Measurements from ENCODE around the gene RLF. TPM values are rescaled to one million over a fixed set of nuclear protein-coding genes. Genes with fewer than 3 reads are reported as not detected.

The RLF gene, protein sequence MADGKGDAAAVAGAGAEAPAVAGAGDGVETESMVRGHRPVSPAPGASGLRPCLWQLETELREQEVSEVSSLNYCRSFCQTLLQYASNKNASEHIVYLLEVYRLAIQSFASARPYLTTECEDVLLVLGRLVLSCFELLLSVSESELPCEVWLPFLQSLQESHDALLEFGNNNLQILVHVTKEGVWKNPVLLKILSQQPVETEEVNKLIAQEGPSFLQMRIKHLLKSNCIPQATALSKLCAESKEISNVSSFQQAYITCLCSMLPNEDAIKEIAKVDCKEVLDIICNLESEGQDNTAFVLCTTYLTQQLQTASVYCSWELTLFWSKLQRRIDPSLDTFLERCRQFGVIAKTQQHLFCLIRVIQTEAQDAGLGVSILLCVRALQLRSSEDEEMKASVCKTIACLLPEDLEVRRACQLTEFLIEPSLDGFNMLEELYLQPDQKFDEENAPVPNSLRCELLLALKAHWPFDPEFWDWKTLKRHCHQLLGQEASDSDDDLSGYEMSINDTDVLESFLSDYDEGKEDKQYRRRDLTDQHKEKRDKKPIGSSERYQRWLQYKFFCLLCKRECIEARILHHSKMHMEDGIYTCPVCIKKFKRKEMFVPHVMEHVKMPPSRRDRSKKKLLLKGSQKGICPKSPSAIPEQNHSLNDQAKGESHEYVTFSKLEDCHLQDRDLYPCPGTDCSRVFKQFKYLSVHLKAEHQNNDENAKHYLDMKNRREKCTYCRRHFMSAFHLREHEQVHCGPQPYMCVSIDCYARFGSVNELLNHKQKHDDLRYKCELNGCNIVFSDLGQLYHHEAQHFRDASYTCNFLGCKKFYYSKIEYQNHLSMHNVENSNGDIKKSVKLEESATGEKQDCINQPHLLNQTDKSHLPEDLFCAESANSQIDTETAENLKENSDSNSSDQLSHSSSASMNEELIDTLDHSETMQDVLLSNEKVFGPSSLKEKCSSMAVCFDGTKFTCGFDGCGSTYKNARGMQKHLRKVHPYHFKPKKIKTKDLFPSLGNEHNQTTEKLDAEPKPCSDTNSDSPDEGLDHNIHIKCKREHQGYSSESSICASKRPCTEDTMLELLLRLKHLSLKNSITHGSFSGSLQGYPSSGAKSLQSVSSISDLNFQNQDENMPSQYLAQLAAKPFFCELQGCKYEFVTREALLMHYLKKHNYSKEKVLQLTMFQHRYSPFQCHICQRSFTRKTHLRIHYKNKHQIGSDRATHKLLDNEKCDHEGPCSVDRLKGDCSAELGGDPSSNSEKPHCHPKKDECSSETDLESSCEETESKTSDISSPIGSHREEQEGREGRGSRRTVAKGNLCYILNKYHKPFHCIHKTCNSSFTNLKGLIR (N-terminal part only)
- total RNA-seq, result 88.9 TPM

DNA sequence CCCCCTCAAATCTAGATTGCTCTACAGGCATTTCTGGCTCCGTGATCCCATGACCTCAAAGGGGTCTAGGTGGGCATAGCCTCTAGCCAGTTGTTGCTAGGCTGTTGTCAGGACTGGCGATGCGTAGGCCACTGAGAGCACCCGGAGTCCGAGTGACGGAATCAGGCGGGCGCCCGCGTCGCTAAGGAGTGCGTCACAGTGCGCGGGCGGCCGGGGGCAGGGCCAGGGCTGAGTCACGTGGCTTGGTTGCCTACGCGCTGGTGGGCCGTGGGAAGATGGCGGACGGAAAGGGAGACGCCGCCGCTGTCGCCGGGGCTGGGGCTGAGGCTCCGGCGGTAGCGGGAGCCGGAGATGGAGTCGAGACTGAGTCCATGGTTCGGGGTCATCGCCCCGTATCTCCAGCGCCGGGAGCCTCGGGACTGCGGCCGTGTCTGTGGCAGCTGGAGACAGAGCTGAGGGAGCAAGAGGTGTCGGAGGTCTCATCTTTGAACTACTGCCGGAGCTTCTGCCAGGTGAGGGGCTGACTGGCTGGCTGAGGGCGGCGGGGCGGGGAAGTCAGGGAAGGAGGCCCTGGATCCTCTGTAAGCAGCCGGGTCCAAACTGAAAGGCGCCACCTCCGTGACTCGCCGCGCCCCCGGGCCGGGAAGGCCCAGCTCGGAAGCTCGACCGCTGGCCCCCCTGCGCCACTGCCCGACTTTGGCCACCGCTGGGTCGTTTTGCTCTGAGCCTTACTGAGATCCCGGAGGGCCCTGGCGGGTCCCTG is at the start of gene RLF:
RLF (plus strand) TSS at position 263 of the 763 bp plus-strand sequence; CDS start at position 276, 13 bp downstream.

DNA sequence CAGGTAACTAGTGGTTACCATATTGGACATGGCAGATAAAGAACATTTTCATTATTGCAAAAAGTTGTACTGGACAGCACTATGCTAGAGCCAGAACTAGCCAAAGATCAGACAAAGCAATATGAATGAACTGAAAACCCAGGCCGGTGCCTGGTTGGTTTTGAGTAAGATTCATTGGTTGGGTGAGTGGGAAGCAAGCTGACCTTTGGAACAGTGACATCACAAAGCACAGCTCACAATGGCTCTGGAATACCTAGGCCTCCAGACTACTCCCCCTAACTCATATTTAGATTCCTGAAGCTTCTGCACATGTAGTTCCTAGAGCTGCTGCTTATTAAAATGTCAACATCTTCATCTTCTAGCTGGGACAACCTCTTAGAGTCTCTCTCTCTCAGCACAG is 86.5 kb downstream of the RLF start, which contains the start of gene TMCO2:
TMCO2 (plus strand) TSS at position 283 of the 400 bp plus-strand sequence; CDS start at position 340, 57 bp downstream.

DNA sequence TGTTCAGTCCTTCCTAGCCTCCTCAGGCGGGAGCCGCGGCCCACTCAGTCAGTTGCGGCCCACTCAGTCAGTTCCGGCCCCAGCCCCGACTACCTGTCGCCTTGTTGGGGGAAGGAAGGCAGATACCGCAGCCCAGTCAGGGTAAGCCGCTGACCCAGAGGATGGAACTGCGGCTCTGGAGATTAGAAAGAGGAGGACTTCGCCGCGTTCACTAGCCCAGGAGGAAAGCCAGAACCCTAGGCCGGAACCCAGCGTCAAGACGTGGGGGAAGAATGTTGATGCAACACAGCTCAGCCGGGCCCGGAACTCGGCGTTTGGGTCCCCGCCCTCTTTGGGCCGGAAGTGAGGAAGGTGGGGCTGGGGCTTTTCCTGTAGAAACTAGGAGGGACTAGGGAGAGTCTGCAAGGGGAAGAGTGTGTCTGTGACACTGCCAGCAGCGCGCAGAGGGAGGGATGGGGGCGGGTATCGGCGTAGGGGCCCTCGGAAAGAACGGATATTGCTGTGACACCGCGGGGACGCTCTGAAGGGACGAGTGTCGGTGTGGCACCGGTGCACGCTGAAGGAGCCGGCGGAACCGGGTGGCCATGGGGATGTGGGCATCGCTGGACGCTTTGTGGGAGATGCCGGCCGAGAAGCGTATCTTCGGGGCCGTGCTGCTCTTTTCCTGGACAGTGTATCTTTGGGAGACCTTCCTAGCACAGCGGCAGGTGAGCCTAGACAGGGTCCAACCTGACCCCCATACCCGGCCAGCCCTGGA is 96.7 kb downstream of the RLF start, which contains the start of gene ZMPSTE24:
ZMPSTE24 (plus strand) TSS at position 549 of the 757 bp plus-strand sequence; CDS start at position 585, 36 bp downstream.

Other genes with a start within 250 kb of the RLF start
- gene MFSD2A, start 206.2 kb upstream of the RLF start, total RNA-seq, result 3.1 TPM
- 142 TPM for gene CAP1, start 120.7 kb upstream of the RLF start, total RNA-seq
- gene PPT1, start 64.1 kb upstream of the RLF start, total RNA-seq, result 72.4 TPM
- not detected for gene TMCO2, start 86.5 kb downstream of the RLF start, total RNA-seq
- 57.5 TPM for gene ZMPSTE24, start 96.8 kb downstream of the RLF start, total RNA-seq
- gene COL9A2, start 155.9 kb downstream of the RLF start, total RNA-seq, result 66.9 TPM
- 25.1 TPM for gene SMAP2, start 212.3 kb downstream of the RLF start, total RNA-seq

Measured in camera-type eye (tissue), 1 donor.